ENCODE measurements around the gene PIK3CB.

- TF ChIP-seq CTCF (conservative IDR thresholded peaks at IDR 0.05 in 1 of 2, IDR thresholded peaks at IDR 0.05 in 1 of 2; ENCODE audit: extremely low read depth in 1 of 2, insufficient read depth in 1 of 2, low read depth in 1 of 2, low read length in 2 of 2), result no peak
- no peak for TF ChIP-seq EZH2 (IDR thresholded peaks at IDR 0.05; ENCODE audit: borderline replicate concordance, low read length)
Measured at GRCh38 chr3:138800248-138800647, 34.5 kb downstream of the PIK3CB start.
